OCI-LY7 (cell line): ENCODE measurements around the gene FAM53C. TPM values are rescaled to one million over a fixed set of nuclear protein-coding genes. Genes with fewer than 3 reads are reported as not detected.
"Not testable (repeated sequence)": the region's sequence is repeated elsewhere in the genome, so short reads cannot be mapped to it uniquely, and the experiment has no call there.

Experiments used
- BruUV-seq: library from RNA; stranded (reverse); fragments of 400-500 nt; replicated peaks from 2 replicates; lab custom pipeline; 2021; lab: Mats Ljungman, UMichigan
- CTCF ChIA-PET: fragments of 300-600 bp; sonication (Branson Sonifier 250); formaldehyde crosslinking; loops from one replicate; lab custom pipeline; 2022; ENCODE audit warnings: antibody characterized with exemption; ENCODE audit not compliant: unreplicated experiment; lab: Charles Lee
- POLR2A ChIA-PET: fragments of 300-600 bp; sonication (Branson Sonifier 250); formaldehyde crosslinking; loops from one replicate; lab custom pipeline; 2022; ENCODE audit warnings: antibody characterized with exemption; lab: Charles Lee
- DNase-seq: peaks from one replicate; pipeline ENCODE4 v3.0.0-alpha.2; 2015; ENCODE audit warnings: low spot score
- H2AFZ ChIP-seq: fragments of 200-600 bp; sonication (generic), shearing (Covaris generic); 2 replicates; pipeline ENCODE4 v1.6.1; 2014; ENCODE audit warnings: mild to moderate bottlenecking, antibody characterized with exemption, low read length, moderate library complexity
- H3K27ac ChIP-seq: fragments of 200-600 bp; sonication (generic); 2 replicates; pipeline ENCODE4 v1.5.1; 2014; ENCODE audit warnings: mixed run types, low read depth, mild to moderate bottlenecking, moderate library complexity, low read length, inconsistent platforms; ENCODE audit not compliant: poor library complexity, severe bottlenecking
- H3K36me3 ChIP-seq: fragments of 200-600 bp; sonication (generic); 2 replicates; pipeline ENCODE4 v1.6.1; 2014; ENCODE audit warnings: mild to moderate bottlenecking, antibody characterized with exemption, low read length, moderate library complexity, mixed read lengths; ENCODE audit not compliant: insufficient read depth
- H3K4me1 ChIP-seq: fragments of 200-600 bp; sonication (generic); 2 replicates; pipeline ENCODE4 v1.5.1; 2014; ENCODE audit warnings: mild to moderate bottlenecking, low read length; ENCODE audit not compliant: insufficient read depth, poor library complexity, severe bottlenecking
- H3K4me2 ChIP-seq: fragments of 200-600 bp; sonication (generic); 2 replicates; pipeline ENCODE4 v1.6.1; 2014; ENCODE audit warnings: mild to moderate bottlenecking, low read length
- H3K4me3 ChIP-seq: fragments of 200-600 bp; sonication (generic); 2 replicates; pipeline ENCODE4 v1.5.1; 2014; ENCODE audit warnings: mild to moderate bottlenecking, low read depth, low read length; ENCODE audit not compliant: poor library complexity, severe bottlenecking
- H3K79me2 ChIP-seq: fragments of 200-600 bp; sonication (generic); 2 replicates; pipeline ENCODE4 v1.6.1; 2016; ENCODE audit warnings: low read depth, mild to moderate bottlenecking, low read length, moderate library complexity, mixed read lengths; ENCODE audit not compliant: insufficient read depth
- H3K9me2 ChIP-seq: fragments of 200-600 bp; sonication (generic); 2 replicates; pipeline ENCODE4 v1.6.1; 2016; ENCODE audit warnings: mild to moderate bottlenecking, low read length, mixed read lengths; ENCODE audit not compliant: insufficient read depth
- H3K9me3 ChIP-seq: fragments of 200-600 bp; sonication (generic); 2 replicates; pipeline ENCODE4 v1.6.1; 2014; ENCODE audit warnings: mild to moderate bottlenecking, mixed run types, low read length, mixed read lengths
- H4K20me1 ChIP-seq: fragments of 200-600 bp; sonication (generic); 2 replicates; pipeline ENCODE4 v1.6.1; 2014; ENCODE audit warnings: mild to moderate bottlenecking, antibody characterized with exemption, low read length, moderate library complexity, mixed read lengths; ENCODE audit not compliant: insufficient read depth
- EZH2phosphoT487 ChIP-seq: fragments of 200-600 bp; sonication (generic); IDR thresholded peaks from 2 replicates; pipeline ENCODE4 v1.6.1; 2018; ENCODE audit warnings: low read depth, borderline replicate concordance, mild to moderate bottlenecking, mixed run types, antibody characterized with exemption, low read length, moderate library complexity, mixed read lengths
- intact Hi-C: fragments of 100-400 bp; cut with micrococcal nuclease; formaldehyde crosslinking; loops from one replicate; pipeline ENCODE4 v1.10.0; 2022; ENCODE audit not compliant: unreplicated experiment
- total RNA-seq, 2 experiments: library from RNA; depleted of rRNA in 1 of 2; stranded (reverse); fragments of >200 nt in 1 of 2; shearing (Covaris generic) in 1 of 2; gene quantifications; 2 replicates each; pipeline ENCODE4 v1.2.3, GENCODE V29; 2014 to 2022
- TF ChIP-seq, protein P1 (sequence below): fragments of 200-600 bp; sonication (generic); conservative IDR thresholded peaks from 2 replicates; pipeline ENCODE4 v1.5.1; 2014; ENCODE audit warnings: mild to moderate bottlenecking, antibody characterized with exemption, low read length, moderate library complexity, mixed read lengths

FAM53C gene
- total RNA-seq, 2 experiments from 2014 or later: 42.3 to 46.5 TPM

DNA sequence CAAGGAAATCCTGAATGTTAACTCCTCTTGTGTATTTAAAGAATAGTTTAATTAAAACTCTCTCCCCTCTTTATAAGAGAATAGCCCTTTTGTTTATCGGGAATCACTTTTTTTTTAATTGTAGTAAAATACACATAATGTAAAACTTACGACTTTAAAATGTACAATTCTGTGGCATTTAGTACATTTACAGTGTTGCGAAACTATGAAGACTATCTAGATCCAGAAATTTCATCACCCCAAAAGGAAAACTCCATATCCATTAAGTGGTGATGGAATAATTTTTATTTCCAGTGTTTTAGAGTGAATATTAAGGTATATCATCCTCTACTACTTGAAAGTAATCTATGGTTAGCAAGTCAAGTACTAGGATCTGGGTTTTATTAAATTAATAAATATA lies 51.3 kb downstream of the FAM53C start:
- TF ChIP-seq EZH2phosphoT487: no peak
- TF ChIP-seq, protein P1, sequence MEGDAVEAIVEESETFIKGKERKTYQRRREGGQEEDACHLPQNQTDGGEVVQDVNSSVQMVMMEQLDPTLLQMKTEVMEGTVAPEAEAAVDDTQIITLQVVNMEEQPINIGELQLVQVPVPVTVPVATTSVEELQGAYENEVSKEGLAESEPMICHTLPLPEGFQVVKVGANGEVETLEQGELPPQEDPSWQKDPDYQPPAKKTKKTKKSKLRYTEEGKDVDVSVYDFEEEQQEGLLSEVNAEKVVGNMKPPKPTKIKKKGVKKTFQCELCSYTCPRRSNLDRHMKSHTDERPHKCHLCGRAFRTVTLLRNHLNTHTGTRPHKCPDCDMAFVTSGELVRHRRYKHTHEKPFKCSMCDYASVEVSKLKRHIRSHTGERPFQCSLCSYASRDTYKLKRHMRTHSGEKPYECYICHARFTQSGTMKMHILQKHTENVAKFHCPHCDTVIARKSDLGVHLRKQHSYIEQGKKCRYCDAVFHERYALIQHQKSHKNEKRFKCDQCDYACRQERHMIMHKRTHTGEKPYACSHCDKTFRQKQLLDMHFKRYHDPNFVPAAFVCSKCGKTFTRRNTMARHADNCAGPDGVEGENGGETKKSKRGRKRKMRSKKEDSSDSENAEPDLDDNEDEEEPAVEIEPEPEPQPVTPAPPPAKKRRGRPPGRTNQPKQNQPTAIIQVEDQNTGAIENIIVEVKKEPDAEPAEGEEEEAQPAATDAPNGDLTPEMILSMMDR: no peak
- Histone ChIP-seq H3K9me2 (no peaks in the 10 kb centered on the region), H4K20me1 (no peaks in the 10 kb centered on the region), H3K4me2 (no peak overlapping the region), H2AFZ (no peak overlapping the region), H3K27ac (no peak overlapping the region), H3K9me3 (no peaks in the 10 kb centered on the region), H3K4me3 (no peak overlapping the region), H3K4me1 (no peaks in the 10 kb centered on the region), H3K36me3 (peaks cover 67% of the 10 kb centered on the region), H3K79me2 (no peaks in the 10 kb centered on the region)
- intact Hi-C loops: no loop called here
- ChIA-PET POLR2A (no interaction called here), CTCF (no interaction called here)
- BruUV-seq: no TSS peak
- DNase-seq: no peak

DNA sequence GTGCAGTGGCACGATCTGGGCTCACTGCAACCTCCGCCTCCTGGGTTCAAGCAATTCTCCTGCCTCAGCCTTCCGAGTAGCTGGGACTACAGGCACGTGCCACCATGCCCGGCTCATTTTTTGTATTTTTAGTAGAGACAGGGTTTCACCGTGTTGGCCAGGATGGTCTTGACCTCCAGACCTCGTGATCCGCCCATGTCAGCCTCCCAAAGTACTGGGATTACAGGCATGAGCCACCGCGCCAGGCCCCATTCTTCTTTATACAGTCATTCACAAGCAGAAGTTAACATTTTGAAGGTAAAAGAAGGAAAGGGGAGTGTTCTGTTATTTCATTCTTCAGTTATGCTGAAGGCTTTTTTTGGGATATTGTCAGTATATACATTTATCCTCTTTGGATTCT lies 51.8 kb downstream of the FAM53C start:
- intact Hi-C loops, H3K4me1 ChIP-seq, H3K79me2 ChIP-seq, H3K9me2 ChIP-seq, DNase-seq, H3K27ac ChIP-seq, H2AFZ ChIP-seq, CTCF ChIA-PET, H3K4me3 ChIP-seq, BruUV-seq, H4K20me1 ChIP-seq, H3K9me3 ChIP-seq, H3K4me2 ChIP-seq: not testable (repeated sequence)
- H3K36me3 ChIP-seq: peaks cover 72% of the 10 kb centered on the region
- POLR2A ChIA-PET: interaction anchor here (0.6 kb wide), 1 partner anchor 60 kb away, joined by 4 read pairs; no protein-coding TSS in a partner anchor

DNA sequence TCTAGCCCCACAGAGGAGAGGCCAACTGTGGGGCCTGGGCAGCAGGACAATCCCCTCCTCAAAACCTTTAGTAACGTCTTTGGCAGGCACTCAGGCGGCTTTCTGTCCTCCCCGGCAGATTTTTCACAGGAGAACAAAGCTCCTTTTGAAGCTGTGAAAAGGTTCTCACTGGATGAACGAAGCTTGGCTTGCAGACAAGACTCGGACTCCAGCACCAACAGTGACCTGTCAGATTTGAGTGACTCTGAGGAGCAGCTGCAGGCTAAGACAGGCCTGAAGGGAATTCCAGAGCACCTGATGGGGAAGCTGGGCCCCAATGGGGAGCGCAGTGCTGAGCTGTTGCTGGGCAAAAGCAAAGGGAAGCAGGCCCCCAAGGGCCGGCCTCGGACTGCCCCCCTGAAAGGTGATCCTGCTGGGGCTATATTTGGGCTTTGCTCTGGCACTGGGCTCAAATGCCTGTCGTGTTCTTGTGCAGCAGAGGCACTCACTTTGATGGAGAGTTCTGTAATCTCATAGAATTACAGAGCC lies 53.9 kb downstream of the FAM53C start:
- no peak for TF ChIP-seq EZH2phosphoT487
- TF ChIP-seq, protein P1: no peak
- no peak overlapping the region for H2AFZ ChIP-seq
- H3K4me1 ChIP-seq: no peaks in the 10 kb centered on the region
- H3K79me2 ChIP-seq: no peaks in the 10 kb centered on the region
- H3K9me2 ChIP-seq: no peaks in the 10 kb centered on the region
- H3K9me3 ChIP-seq: no peaks in the 10 kb centered on the region
- intact Hi-C loops: no loop called here
- no TSS peak for BruUV-seq
- H3K4me2 ChIP-seq: no peak overlapping the region
- POLR2A ChIA-PET: interaction anchor here (0.6 kb wide), 1 partner anchor 8 kb away, joined by 3 read pairs; no protein-coding TSS in a partner anchor
- no peaks in the 10 kb centered on the region for H4K20me1 ChIP-seq
- H3K4me3 ChIP-seq: no peak overlapping the region
- CTCF ChIA-PET: no interaction called here
- no peak overlapping the region for H3K27ac ChIP-seq
- peaks cover 70% of the 10 kb centered on the region for H3K36me3 ChIP-seq
- DNase-seq: no peak

Other genes starting within 250 kb of the FAM53C start
- gene NME5, start 198.8 kb upstream of the FAM53C start, total RNA-seq (2014; rRNA removed; shearing (Covaris generic)): not detected in 2 replicates
- not detected in 2 replicates for gene NME5, start 198.8 kb upstream of the FAM53C start, total RNA-seq (2022)
- gene BRD8, start 159.6 kb upstream of the FAM53C start, total RNA-seq (2014; rRNA removed; shearing (Covaris generic)): 57.7 and 71.7 TPM in 2 replicates
- 92.7 and 108 TPM in 2 replicates for gene BRD8, start 159.6 kb upstream of the FAM53C start, total RNA-seq (2022)
- 63.1 and 74.5 TPM in 2 replicates for gene KIF20A, start 159.2 kb upstream of the FAM53C start, total RNA-seq (2014; rRNA removed; shearing (Covaris generic))
- gene KIF20A, start 159.2 kb upstream of the FAM53C start, total RNA-seq (2022): 65.1 and 76.7 TPM in 2 replicates
- 31.8 and 46.7 TPM in 2 replicates for gene CDC23, start 124.9 kb upstream of the FAM53C start, total RNA-seq (2014; rRNA removed; shearing (Covaris generic))
- gene CDC23, start 124.9 kb upstream of the FAM53C start, total RNA-seq (2022): 36.7 and 45.0 TPM in 2 replicates
- gene GFRA3, start 63.6 kb upstream of the FAM53C start, total RNA-seq (2014; rRNA removed; shearing (Covaris generic)): 0.08 TPM in 1 of 2 replicates, not detected in the other
- not detected in 2 replicates for gene GFRA3, start 63.6 kb upstream of the FAM53C start, total RNA-seq (2022)
- 19.2 and 21.8 TPM in 2 replicates for gene CDC25C, start 6.5 kb upstream of the FAM53C start, total RNA-seq (2014; rRNA removed; shearing (Covaris generic))
- 21.1 and 26.9 TPM in 2 replicates for gene CDC25C, start 6.5 kb upstream of the FAM53C start, total RNA-seq (2022)
- 51.1 and 57.1 TPM in 2 replicates for gene KDM3B, start 14.4 kb downstream of the FAM53C start, total RNA-seq (2014; rRNA removed; shearing (Covaris generic))
- gene KDM3B, start 14.4 kb downstream of the FAM53C start, total RNA-seq (2022): 63.6 and 64.8 TPM in 2 replicates
- gene REEP2, start 100.8 kb downstream of the FAM53C start, total RNA-seq (2014; rRNA removed; shearing (Covaris generic)): 3.9 and 5.4 TPM in 2 replicates
- 5.1 and 6.5 TPM in 2 replicates for gene REEP2, start 100.8 kb downstream of the FAM53C start, total RNA-seq (2022)
- gene EGR1, start 127.2 kb downstream of the FAM53C start, total RNA-seq (2014; rRNA removed; shearing (Covaris generic)): 0.10 and 0.13 TPM in 2 replicates
- 0.79 and 1.1 TPM in 2 replicates for gene EGR1, start 127.2 kb downstream of the FAM53C start, total RNA-seq (2022)
- gene ETF1, start 205.0 kb downstream of the FAM53C start, total RNA-seq (2014; rRNA removed; shearing (Covaris generic)): 66.7 and 76.0 TPM in 2 replicates
- 116 and 123 TPM in 2 replicates for gene ETF1, start 205.0 kb downstream of the FAM53C start, total RNA-seq (2022)
- gene HSPA9, start 237.1 kb downstream of the FAM53C start, total RNA-seq (2014; rRNA removed; shearing (Covaris generic)): 290 and 326 TPM in 2 replicates
- 314 and 362 TPM in 2 replicates for gene HSPA9, start 237.1 kb downstream of the FAM53C start, total RNA-seq (2022)